GM19438 (cell line): ENCODE data around the gene COX6A2.

ENCODE experiments used
- ATAC-seq: cut with Tn5 transposase; IDR thresholded peaks from one replicate; pipeline ENCODE4 v1.9.1; 2021; ENCODE audit warnings: low read depth; ENCODE audit not compliant: unreplicated experiment

COX6A2 gene

DNA sequence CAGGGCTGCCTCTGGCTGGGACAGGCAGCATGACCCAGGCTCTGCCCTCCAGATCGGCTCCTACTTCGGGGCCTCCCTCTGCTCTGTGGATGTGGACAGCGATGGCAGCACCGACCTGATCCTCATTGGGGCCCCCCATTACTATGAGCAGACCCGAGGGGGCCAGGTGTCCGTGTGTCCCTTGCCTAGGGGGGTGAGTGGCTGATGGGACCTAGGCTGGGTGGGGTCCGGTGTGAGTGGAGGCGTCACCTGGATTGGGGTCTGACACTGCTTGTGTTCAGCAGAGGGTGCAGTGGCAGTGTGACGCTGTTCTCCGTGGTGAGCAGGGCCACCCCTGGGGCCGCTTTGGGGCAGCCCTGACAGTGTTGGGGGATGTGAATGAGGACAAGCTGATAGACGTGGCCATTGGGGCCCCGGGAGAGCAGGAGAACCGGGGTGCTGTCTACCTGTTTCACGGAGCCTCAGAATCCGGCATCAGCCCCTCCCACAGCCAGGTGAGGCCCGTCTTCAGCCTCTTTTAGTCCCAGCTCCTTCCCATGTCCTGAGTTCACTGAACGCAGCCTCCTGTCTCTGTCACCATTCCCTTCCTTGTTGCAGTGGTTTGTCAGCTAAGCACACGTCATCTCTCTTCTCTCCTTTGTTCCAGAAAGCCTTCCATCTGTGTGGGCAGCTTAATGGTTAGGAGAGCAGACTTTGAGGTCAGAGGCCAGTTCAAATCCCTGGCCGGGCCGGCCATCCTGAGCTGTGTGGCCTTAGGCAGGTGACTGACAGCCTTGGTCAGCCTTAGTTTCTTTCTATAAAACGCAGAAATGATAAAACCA lies 16.9 kb downstream of the COX6A2 start:
- no peak for ATAC-seq

GRCh38 chr16:31410082-31410481 lies 18.1 kb downstream of the COX6A2 start:
- ATAC-seq, result no peak

DNA sequence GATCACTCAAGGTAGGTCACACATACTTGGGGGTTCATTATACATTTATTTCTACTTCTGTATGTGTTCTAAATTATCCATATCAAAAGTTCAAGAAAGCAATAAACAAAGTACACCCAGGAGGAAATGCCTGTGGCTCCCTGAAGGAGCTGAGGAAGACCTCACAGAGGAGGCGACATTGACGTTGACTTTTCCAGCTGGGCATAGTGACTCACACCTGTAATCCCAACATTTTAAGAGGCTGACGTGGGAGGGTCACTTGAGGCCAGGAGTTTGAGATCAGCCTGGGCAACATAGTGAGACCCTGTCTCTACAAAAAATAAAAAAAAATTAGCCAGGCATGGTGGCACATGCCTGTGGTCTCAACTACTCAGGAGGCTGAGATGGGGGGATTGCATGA lies 18.7 kb downstream of the COX6A2 start:
- no peak for ATAC-seq

DNA sequence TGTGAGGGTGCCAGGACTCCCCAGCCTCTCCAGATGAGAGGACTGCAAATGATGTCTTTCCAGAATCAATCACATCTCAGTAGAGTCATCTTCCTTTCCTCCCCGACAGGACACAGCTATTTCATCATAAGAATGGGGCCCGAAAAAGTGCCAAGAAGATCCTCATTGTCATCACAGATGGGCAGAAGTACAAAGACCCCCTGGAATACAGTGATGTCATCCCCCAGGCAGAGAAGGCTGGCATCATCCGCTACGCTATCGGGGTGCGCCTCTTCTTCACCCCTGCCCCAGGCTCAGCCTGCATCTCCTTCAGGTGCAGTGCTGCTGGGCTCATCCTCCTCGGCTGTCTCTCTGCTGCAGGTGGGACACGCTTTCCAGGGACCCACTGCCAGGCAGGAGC lies 20.8 kb downstream of the COX6A2 start:
- no peak for ATAC-seq

DNA sequence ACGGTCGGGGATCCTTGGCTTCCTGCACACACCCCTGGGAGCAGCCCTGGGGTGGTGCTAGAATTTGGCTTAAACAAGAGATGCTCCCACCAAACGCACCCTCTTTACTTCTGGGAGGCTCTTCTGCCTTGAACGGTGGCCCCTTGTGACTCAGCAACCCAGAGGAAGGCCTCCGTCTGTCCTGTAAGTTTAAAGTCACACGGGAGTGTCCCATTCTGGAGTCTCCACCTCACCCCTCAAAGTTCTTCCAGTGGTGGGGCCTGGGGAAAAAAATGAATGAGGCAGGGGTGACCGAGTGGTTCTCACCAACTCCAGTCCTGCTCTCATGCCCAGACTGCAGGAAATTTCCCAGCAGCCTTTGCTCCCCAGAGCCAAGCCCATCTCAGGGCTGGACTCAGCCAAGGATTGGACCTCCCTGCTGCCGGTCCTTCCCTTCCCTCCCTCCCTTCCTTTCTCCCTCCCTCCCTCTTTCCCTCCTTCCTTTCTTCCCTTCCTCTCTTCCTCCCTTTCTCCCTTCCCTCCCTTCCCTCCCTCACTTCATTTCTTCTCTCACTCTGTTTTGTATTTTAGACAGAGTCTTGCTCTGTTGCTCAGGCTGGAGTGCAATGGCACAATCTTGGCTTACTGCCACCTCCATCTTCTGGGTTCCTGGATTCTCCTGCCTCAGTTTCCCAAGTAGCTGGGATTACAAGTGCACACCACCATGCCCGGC lies 23.7 kb downstream of the COX6A2 start:
- no peak for ATAC-seq

DNA sequence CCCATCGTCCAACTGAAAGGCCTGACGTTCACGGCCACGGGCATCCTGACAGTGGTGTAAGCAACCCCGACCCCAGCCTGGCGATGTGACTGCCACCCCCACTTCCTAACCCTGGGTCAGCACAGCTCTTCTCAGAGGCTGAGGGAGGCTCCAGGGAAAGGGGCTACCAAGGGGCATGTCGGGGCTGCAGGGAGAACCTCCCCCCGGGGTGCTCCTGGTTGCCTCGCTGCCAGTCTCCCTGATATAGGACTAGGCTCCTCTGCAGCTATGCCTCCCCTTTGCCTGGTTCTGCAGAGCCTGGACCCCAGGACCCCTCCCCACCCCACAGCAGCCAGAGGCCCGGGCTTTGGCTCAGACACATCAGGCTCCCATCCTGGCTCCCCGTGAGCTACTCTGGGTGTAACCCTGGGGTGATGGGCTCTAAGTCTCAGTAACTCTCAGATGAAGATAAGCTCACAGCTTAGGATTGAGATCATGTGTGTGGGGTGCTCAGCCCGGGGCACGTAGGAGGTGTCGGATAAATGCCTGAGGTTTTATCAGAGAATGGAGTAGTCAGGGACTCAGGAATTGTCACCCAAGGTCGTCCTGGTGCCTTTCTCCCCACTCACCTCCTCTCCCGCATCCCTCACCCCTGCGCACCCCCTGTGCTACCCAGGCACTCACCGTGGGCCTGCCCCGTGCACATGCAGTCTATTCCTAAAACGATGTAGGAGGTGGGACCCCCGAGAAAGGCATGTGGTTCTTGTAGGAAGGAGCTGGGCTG lies 24.4 kb downstream of the COX6A2 start:
- no peak for ATAC-seq

DNA sequence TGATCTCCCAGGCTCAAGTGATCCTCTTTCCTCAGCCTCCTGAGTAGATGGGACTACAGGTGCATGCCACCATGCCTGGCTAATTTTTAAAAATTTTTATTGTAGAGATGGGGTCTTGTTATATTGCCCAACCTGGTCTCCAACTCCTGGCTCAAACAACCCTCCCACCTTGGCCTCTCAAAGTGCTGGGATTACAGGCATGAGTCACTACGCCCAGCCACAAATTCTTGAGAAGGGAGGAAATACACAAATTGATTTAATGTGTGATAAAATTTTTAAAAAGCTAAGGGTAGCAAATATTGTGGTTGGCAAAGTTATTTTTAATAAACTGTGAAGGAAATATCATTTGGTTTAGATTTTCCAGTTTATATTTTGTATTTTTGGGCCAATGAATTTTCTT lies 25.5 kb downstream of the COX6A2 start:
- ATAC-seq, result no peak

DNA sequence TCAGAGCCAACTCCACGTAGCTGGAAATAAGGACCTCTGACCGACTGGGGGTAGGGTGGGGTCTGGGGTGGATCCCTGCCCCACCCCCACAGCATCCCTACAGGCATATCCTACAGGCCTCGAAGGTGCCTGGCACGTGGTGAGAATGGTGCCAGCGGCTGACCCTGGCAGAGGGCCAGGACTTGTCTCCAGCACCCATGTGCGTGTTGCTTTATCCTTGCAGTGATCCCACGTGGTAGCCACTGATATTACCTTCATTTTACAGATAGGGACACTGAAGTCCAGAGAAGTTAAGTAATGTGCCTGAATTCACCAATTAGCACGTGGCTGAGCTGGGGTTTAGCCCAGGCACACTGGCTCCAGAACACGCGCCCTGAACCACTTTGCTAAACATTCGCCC lies 26.7 kb downstream of the COX6A2 start:
- ATAC-seq, result no peak

GRCh38 chr16:31400191-31400590 lies 28.0 kb downstream of the COX6A2 start:
- ATAC-seq, result no peak

DNA sequence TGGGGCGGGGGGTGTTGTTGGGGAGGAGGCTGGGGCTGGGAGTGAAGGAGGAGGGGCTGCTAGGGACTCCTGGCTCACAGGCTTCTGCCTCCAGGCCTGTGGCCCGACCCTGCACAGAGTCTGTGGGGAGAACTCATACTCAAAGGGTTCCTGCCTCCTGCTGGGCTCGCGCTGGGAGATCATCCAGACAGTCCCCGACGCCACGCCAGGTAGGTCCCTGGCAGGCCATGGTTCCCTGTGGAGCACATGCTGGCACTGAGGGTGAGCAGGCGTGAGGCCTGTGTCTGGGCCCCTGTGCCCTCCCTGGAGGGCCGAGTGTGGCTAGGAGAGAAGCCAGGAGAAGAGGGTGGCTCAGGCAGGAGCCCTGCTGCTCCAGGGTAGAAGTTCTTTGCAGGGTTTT lies 30.5 kb downstream of the COX6A2 start:
- no peak for ATAC-seq

GRCh38 chr16:31397096-31397660 lies 31.0 kb downstream of the COX6A2 start:
- ATAC-seq, result no peak

DNA sequence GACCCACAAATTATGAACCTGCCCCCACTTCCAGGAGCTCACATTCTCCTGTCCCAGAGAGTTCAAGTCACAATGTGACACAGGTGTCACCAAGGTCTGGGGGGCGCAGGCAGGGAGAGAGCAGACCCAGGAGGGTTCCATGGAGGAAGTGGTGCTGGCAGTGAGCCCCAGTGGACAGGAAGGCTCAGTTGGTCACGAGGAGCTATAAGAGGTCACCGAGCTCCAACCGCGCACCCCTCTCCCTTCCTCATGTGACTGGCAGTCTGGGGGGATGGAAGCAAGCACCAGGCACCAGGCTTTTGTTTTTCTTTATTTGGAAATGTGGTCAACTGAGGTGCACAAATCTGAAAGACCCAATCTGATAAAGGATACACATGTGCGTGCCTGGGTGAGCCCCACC lies 32.5 kb downstream of the COX6A2 start:
- no peak for ATAC-seq

DNA sequence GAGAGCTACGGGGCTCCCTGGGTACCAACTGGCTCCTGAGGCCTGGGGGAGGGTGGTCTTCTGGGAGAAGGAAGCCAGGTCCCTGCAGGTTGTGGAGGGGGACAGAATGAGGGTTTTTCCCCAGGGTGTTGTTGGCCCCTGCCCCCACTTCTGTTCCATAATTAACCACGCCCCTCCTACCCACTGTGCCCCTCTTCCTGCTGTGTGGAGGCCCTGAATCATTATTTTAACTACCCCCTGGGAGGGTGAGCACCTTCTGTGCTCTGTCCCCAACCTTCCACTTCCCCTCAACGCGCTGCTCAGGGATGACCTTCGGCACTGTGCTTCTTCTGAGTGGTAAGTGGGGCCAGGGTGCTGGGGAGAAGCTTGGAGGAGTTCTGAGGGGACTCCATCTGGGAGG lies 35.1 kb downstream of the COX6A2 start, which contains the start of gene ITGAD:
Gene ITGAD (plus strand): TSS at position 280 of the 400 bp plus-strand sequence. CDS start 26 bp downstream, at position 306.
- ATAC-seq, result no peak

DNA sequence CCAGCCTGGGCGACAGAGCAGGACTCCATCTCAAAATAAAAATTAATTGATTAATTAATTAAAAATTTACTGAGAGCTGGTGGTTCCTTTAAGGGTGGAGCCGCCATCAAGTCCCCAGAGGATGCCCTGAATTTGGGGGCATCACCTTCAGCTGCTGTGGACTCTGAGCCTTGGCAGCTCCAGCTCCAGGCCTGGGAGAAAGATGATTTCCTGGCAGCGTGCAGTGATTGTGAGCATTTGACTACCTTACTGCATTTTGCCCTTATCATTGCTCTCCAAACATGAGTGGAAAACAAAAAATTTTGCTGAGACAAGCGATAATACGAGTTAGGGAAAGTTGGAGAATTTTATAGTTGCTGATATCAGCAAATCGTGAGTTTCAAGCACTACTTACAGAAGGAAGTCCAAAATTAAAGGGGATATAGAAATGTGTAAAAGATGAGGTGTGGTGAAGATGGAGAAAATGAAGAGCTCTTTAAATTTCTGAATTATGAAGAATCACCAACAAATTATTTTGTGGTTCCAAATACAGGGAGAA lies 37.6 kb downstream of the COX6A2 start:
- ATAC-seq, result no peak

DNA sequence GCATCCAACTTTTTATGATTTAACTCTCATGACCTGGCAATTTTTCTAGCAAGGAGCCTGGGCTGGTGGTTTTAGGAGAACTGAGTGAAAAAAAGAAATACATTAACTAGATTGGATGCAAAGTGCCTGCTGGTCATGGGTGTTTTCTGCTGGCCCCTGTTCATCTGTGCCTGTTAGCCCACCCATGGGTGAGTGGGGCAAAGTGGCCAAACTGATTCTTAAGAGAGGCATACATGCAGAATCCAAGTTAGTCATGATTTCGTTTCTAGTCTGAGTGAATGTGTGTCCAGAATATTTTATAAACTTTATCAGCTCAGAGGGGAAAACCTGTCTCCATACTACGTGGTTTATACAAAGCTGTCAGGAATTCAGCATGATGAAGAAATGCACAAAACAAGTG lies 39.6 kb downstream of the COX6A2 start:
- no peak for ATAC-seq

GRCh38 chr16:31386157-31386984 lies 41.8 kb downstream of the COX6A2 start:
- no peak for ATAC-seq

- ATAC-seq, result no peak
Observed at GRCh38 chr16:31385680-31386079, 42.5 kb downstream of the COX6A2 start.

DNA sequence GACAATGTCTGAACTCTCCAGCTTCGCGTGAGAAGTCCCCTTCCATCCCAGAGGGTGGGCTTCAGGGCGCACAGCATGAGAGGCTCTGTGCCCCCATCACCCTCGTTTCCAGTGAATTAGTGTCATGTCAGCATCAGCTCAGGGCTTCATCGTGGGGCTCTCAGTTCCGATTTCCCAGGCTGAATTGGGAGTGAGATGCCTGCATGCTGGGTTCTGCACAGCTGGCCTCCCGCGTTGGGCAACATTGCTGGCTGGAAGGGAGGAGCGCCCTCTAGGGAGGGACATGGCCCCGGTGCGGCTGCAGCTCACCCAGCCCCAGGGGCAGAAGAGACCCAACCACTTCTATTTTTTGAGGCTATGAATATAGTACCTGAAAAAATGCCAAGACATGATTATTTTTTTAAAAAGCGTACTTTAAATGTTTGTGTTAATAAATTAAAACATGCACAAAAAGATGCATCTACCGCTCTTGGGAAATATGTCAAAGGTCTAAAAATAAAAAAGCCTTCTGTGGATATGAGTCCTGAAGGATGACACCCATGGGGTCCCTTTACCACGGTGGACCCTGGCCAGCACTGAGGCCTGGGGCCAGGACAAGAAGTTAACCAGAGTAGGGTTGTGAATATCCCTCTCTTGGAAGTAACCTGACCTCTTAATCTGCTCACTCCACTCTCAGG lies 45.5 kb downstream of the COX6A2 start:
- no peak for ATAC-seq

GRCh38 chr16:31380201-31380600 lies 48.0 kb downstream of the COX6A2 start:
- ATAC-seq, result no peak
